ENCODE data around the gene ENOX1. TPM values are rescaled to one million over a fixed set of nuclear protein-coding genes. Genes with fewer than 3 reads are reported as not detected.

Gene ENOX1
- total RNA-seq, 1 experiment from 2014 or later = 0.26 TPM

DNA sequence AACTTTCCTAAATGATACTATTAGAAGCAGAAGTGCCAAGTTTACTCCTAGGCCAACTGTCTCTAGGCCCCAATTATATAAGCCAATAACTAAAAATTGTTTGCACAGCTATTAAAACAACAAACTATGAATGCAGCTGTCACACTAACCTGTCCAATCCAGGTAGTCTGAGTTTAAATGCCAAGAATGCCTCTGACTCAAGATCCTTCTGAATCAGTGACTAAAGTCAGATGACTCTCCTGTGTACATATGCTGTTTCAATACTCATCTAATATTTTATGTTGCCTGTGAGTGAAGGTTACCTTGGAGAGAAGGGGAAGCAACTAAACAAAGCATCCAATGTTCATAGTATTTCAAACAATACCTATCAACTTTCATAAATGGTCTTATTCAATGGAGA, 257.0 kb downstream of the ENOX1 start (continued):
- no peak for TF ChIP-seq FOXK1 (CRISPR knock-in tag; IDR thresholded peaks at IDR 0.05)
- no peak for TF ChIP-seq RELA (CRISPR knock-in tag; IDR thresholded peaks at IDR 0.05; ENCODE audit: borderline replicate concordance)
- TF ChIP-seq ZNF121 (CRISPR knock-in tag; IDR thresholded peaks at IDR 0.05) = no peak
- TF ChIP-seq, protein P1, sequence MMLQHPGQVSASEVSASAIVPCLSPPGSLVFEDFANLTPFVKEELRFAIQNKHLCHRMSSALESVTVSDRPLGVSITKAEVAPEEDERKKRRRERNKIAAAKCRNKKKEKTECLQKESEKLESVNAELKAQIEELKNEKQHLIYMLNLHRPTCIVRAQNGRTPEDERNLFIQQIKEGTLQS (CRISPR knock-in tag; conservative IDR thresholded peaks at IDR 0.05) = no peak
- no peak for TF ChIP-seq SMAD4 (CRISPR knock-in tag; IDR thresholded peaks at IDR 0.05)
- TF ChIP-seq GTF2I (CRISPR knock-in tag; conservative IDR thresholded peaks at IDR 0.05) = no peak
- no peak for TF ChIP-seq OVOL2 (CRISPR knock-in tag; IDR thresholded peaks at IDR 0.05; ENCODE audit: borderline replicate concordance)
- no peak for TF ChIP-seq ELF4 (CRISPR knock-in tag; IDR thresholded peaks at IDR 0.05; ENCODE audit: low read depth)
- TF ChIP-seq, protein P2, sequence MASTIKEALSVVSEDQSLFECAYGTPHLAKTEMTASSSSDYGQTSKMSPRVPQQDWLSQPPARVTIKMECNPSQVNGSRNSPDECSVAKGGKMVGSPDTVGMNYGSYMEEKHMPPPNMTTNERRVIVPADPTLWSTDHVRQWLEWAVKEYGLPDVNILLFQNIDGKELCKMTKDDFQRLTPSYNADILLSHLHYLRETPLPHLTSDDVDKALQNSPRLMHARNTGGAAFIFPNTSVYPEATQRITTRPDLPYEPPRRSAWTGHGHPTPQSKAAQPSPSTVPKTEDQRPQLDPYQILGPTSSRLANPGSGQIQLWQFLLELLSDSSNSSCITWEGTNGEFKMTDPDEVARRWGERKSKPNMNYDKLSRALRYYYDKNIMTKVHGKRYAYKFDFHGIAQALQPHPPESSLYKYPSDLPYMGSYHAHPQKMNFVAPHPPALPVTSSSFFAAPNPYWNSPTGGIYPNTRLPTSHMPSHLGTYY (CRISPR knock-in tag; IDR thresholded peaks at IDR 0.05) = no peak
- TF ChIP-seq, protein P3, sequence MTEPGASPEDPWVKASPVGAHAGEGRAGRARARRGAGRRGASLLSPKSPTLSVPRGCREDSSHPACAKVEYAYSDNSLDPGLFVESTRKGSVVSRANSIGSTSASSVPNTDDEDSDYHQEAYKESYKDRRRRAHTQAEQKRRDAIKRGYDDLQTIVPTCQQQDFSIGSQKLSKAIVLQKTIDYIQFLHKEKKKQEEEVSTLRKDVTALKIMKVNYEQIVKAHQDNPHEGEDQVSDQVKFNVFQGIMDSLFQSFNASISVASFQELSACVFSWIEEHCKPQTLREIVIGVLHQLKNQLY (CRISPR knock-in tag; IDR thresholded peaks at IDR 0.05) = no peak
- TF ChIP-seq, protein P4, sequence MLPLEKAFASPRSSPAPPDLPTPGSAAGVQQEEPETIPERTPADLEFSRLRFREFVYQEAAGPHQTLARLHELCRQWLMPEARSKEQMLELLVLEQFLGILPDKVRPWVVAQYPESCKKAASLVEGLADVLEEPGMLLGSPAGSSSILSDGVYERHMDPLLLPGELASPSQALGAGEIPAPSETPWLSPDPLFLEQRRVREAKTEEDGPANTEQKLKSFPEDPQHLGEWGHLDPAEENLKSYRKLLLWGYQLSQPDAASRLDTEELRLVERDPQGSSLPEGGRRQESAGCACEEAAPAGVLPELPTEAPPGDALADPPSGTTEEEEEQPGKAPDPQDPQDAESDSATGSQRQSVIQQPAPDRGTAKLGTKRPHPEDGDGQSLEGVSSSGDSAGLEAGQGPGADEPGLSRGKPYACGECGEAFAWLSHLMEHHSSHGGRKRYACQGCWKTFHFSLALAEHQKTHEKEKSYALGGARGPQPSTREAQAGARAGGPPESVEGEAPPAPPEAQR (CRISPR knock-in tag; IDR thresholded peaks at IDR 0.05) = no peak

DNA sequence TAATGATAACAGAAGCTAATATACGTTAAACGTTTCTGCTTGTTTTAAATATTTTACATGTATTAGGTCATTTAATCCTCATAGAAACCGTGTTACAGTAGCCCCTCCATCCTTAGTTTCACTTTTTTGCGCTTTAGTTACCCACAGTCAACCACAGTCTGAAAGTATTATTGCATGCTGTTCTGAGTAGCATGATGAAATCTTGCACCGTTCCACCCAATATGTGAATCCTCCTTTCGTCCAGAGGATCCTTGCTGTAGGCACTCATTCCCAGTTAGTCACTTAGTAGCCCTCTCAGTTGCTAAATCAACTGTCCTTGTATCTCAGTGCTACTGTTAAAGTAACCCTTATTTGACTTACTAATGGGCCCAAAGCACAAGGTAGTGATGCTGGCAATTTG, 257.8 kb downstream of the ENOX1 start:
- Mint-ChIP-seq H3K27me3 (ENCODE audit: low read depth) (peaks cover 1% of the 10 kb centered on the region; the same call in 1 of the 2 replicates), H3K4me3 (no peak overlapping the region), H3K9me3 (peaks cover 5% of the 10 kb centered on the region; the same call in 1 of the 2 replicates), H3K4me1 (no peaks in the 10 kb centered on the region), H3K36me3 (no peaks in the 10 kb centered on the region), H3K27ac (no peak overlapping the region)
- TF ChIP-seq, protein P5, sequence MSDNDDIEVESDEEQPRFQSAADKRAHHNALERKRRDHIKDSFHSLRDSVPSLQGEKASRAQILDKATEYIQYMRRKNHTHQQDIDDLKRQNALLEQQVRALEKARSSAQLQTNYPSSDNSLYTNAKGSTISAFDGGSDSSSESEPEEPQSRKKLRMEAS (CRISPR knock-in tag; IDR thresholded peaks at IDR 0.05) = no peak
- TF ChIP-seq, protein P6, sequence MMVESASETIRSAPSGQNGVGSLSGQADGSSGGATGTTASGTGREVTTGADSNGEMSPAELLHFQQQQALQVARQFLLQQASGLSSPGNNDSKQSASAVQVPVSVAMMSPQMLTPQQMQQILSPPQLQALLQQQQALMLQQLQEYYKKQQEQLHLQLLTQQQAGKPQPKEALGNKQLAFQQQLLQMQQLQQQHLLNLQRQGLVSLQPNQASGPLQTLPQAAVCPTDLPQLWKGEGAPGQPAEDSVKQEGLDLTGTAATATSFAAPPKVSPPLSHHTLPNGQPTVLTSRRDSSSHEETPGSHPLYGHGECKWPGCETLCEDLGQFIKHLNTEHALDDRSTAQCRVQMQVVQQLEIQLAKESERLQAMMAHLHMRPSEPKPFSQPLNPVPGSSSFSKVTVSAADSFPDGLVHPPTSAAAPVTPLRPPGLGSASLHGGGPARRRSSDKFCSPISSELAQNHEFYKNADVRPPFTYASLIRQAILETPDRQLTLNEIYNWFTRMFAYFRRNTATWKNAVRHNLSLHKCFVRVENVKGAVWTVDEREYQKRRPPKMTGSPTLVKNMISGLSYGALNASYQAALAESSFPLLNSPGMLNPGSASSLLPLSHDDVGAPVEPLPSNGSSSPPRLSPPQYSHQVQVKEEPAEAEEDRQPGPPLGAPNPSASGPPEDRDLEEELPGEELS (CRISPR knock-in tag; IDR thresholded peaks at IDR 0.05) = no peak
- no peak for TF ChIP-seq ZNF263 (CRISPR knock-in tag; IDR thresholded peaks at IDR 0.05; ENCODE audit: low read depth)
- TF ChIP-seq, protein P1 (CRISPR knock-in tag; conservative IDR thresholded peaks at IDR 0.05) = no peak
- TF ChIP-seq, protein P4 (CRISPR knock-in tag; IDR thresholded peaks at IDR 0.05) = no peak
- TF ChIP-seq ZNF671 (CRISPR knock-in tag; IDR thresholded peaks at IDR 0.05) = no peak
- no peak for TF ChIP-seq GABPB1 (CRISPR knock-in tag; IDR thresholded peaks at IDR 0.05)
- no peak for TF ChIP-seq ATF1 (CRISPR knock-in tag; IDR thresholded peaks at IDR 0.05)
- TF ChIP-seq CREM (CRISPR knock-in tag; IDR thresholded peaks at IDR 0.05) = no peak
- TF ChIP-seq NR2C2 (CRISPR knock-in tag; IDR thresholded peaks at IDR 0.05) = no peak
- TF ChIP-seq, protein P7, sequence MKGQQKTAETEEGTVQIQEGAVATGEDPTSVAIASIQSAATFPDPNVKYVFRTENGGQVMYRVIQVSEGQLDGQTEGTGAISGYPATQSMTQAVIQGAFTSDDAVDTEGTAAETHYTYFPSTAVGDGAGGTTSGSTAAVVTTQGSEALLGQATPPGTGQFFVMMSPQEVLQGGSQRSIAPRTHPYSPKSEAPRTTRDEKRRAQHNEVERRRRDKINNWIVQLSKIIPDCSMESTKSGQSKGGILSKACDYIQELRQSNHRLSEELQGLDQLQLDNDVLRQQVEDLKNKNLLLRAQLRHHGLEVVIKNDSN (CRISPR knock-in tag; IDR thresholded peaks at IDR 0.05) = no peak
- no peak for TF ChIP-seq OVOL2 (CRISPR knock-in tag; IDR thresholded peaks at IDR 0.05; ENCODE audit: borderline replicate concordance)
- no peak for TF ChIP-seq RORB (CRISPR knock-in tag; IDR thresholded peaks at IDR 0.05)
- no peak for TF ChIP-seq ESRRA (CRISPR knock-in tag; IDR thresholded peaks at IDR 0.05; ENCODE audit: borderline replicate concordance)
- TF ChIP-seq, protein P8, sequence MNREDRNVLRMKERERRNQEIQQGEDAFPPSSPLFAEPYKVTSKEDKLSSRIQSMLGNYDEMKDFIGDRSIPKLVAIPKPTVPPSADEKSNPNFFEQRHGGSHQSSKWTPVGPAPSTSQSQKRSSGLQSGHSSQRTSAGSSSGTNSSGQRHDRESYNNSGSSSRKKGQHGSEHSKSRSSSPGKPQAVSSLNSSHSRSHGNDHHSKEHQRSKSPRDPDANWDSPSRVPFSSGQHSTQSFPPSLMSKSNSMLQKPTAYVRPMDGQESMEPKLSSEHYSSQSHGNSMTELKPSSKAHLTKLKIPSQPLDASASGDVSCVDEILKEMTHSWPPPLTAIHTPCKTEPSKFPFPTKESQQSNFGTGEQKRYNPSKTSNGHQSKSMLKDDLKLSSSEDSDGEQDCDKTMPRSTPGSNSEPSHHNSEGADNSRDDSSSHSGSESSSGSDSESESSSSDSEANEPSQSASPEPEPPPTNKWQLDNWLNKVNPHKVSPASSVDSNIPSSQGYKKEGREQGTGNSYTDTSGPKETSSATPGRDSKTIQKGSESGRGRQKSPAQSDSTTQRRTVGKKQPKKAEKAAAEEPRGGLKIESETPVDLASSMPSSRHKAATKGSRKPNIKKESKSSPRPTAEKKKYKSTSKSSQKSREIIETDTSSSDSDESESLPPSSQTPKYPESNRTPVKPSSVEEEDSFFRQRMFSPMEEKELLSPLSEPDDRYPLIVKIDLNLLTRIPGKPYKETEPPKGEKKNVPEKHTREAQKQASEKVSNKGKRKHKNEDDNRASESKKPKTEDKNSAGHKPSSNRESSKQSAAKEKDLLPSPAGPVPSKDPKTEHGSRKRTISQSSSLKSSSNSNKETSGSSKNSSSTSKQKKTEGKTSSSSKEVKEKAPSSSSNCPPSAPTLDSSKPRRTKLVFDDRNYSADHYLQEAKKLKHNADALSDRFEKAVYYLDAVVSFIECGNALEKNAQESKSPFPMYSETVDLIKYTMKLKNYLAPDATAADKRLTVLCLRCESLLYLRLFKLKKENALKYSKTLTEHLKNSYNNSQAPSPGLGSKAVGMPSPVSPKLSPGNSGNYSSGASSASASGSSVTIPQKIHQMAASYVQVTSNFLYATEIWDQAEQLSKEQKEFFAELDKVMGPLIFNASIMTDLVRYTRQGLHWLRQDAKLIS (CRISPR knock-in tag; IDR thresholded peaks at IDR 0.05; ENCODE audit: borderline replicate concordance) = no peak
- TF ChIP-seq RELA (CRISPR knock-in tag; IDR thresholded peaks at IDR 0.05; ENCODE audit: borderline replicate concordance) = no peak
- TF ChIP-seq MYBL2 (CRISPR knock-in tag; IDR thresholded peaks at IDR 0.05) = no peak
- TF ChIP-seq CREB1 (CRISPR knock-in tag; IDR thresholded peaks at IDR 0.05) = no peak
- DNase-seq (ENCODE audit: low spot score) (no peak), ATAC-seq (no peak)
- POLR2A ChIA-PET = no interaction called here
- CTCF ChIA-PET = no interaction called here
